Naive thymus-derived CD4-positive, alpha-beta T cell (primary cell): ENCODE results near the gene DNER. TPM values are rescaled to one million over a fixed set of nuclear protein-coding genes. Genes with fewer than 3 reads are reported as not detected.

Experiments
- ATAC-seq: fragments of 150-1000 bp; cut with Tn5 transposase; 2 replicates; pipeline ENCODE4 v1.10.0; 2021; ENCODE audit warnings: mild to moderate bottlenecking, moderate library complexity
- CTCF ChIA-PET: fragments of 350-600 bp; sonication (Branson Sonifier 250); formaldehyde crosslinking; loops from one replicate; lab custom pipeline; 2021; ENCODE audit warnings: antibody characterized with exemption; lab: Charles Lee
- POLR2A ChIA-PET: fragments of 350-600 bp; sonication (Branson Sonifier 250); formaldehyde crosslinking; loops from one replicate; lab custom pipeline; 2021; ENCODE audit warnings: antibody characterized with exemption, inconsistent platforms; lab: Charles Lee
- DNase-seq, 9 donors: peaks; one replicate each; pipeline versions ENCODE4 v3.0.0 to v3.0.0-alpha.2; 2020 to 2022; ENCODE audit warnings: mixed read lengths in 1 of 9
- H3K27ac ChIP-seq: one replicate; pipeline ENCODE4 v1.7.0; 2013; ENCODE audit warnings: mild to moderate bottlenecking, low read depth, low read length, moderate library complexity
- H3K27me3 ChIP-seq, 2 donors: one replicate each; pipeline ENCODE4 v1.7.0; 2013; ENCODE audit warnings: low read length in 2 of 2, mild to moderate bottlenecking in 2 of 2, moderate library complexity in 2 of 2; ENCODE audit not compliant: control insufficient read depth in 2 of 2, insufficient read depth in 2 of 2
- H3K36me3 ChIP-seq, 3 experiments: 1 replicate in 2 of 3; 2 replicates in 1 of 3; pipeline ENCODE4 v1.7.0; 2013; ENCODE audit warnings: low read length in 3 of 3, mild to moderate bottlenecking in 3 of 3, moderate library complexity in 1 of 3; ENCODE audit not compliant: insufficient read depth in 3 of 3, control insufficient read depth in 2 of 3
- H3K4me1 ChIP-seq, 2 donors: one replicate each; pipeline ENCODE4 v1.7.0; 2013; ENCODE audit warnings: low read length in 2 of 2, mild to moderate bottlenecking in 2 of 2, moderate library complexity in 1 of 2; ENCODE audit not compliant: control insufficient read depth in 2 of 2, insufficient read depth in 2 of 2
- H3K4me3 ChIP-seq: 2 replicates; pipeline ENCODE4 v1.7.0; 2013; ENCODE audit warnings: mild to moderate bottlenecking, low read length
- H3K9me3 ChIP-seq, 3 experiments: 1 replicate in 2 of 3; 2 replicates in 1 of 3; pipeline ENCODE4 v1.7.0; 2013; ENCODE audit warnings: low read length in 3 of 3; ENCODE audit not compliant: control insufficient read depth in 2 of 3
- H3K27ac Mint-ChIP-seq, 9 donors: one replicate each; pipeline ENCODE4 v1.8.0; 2020 to 2022; ENCODE audit warnings: mixed read lengths in 9 of 9, mild to moderate bottlenecking in 8 of 9, moderate library complexity in 5 of 9, inconsistent platforms in 2 of 9
- H3K27me3 Mint-ChIP-seq, 5 donors: one replicate each; pipeline ENCODE4 v1.8.0; 2021 to 2022; ENCODE audit warnings: mixed read lengths in 5 of 5, mild to moderate bottlenecking in 1 of 5
- H3K36me3 Mint-ChIP-seq, 5 donors: one replicate each; pipeline ENCODE4 v1.8.0; 2020 to 2022; ENCODE audit warnings: mixed read lengths in 5 of 5, mild to moderate bottlenecking in 3 of 5, inconsistent platforms in 1 of 5
- H3K4me1 Mint-ChIP-seq, 7 donors: one replicate each; pipeline ENCODE4 v1.8.0; 2020 to 2022; ENCODE audit warnings: mixed read lengths in 7 of 7, mild to moderate bottlenecking in 3 of 7, inconsistent platforms in 1 of 7
- H3K4me3 Mint-ChIP-seq, 10 donors: one replicate each; pipeline ENCODE4 v1.8.0; 2020 to 2022; ENCODE audit warnings: mild to moderate bottlenecking in 10 of 10, mixed read lengths in 10 of 10, moderate library complexity in 6 of 10, inconsistent platforms in 2 of 10
- H3K9me3 Mint-ChIP-seq, 11 donors: one replicate each; pipeline ENCODE4 v1.8.0; 2020 to 2022; ENCODE audit warnings: mixed read lengths in 11 of 11, mild to moderate bottlenecking in 4 of 11, inconsistent platforms in 1 of 11, moderate library complexity in 1 of 11
- intact Hi-C, 2 donors: fragments of 100-400 bp; cut with micrococcal nuclease; formaldehyde crosslinking; loops; one replicate each; pipeline ENCODE4 v1.15.1; 2023
- polyA plus RNA-seq, 2 donors: library from polyadenylated mRNA; unstranded; fragments of 300-500 nt; fragmentation: Illumina TruSeq; gene quantifications; one replicate each; pipeline ENCODE4 v1.2.3, GENCODE V29; 2021
- total RNA-seq, 6 experiments: library from RNA in 5 of 6; stranded (reverse) in 5 of 6; gene quantifications; 1 replicate in 5 of 6; 2 replicates in 1 of 6; pipeline ENCODE4 v1.2.3 and lab custom pipeline; 2021 to 2026

DNER gene
- total and polyA plus RNA-seq, 7 experiments from 2014 or later = not detected

DNA sequence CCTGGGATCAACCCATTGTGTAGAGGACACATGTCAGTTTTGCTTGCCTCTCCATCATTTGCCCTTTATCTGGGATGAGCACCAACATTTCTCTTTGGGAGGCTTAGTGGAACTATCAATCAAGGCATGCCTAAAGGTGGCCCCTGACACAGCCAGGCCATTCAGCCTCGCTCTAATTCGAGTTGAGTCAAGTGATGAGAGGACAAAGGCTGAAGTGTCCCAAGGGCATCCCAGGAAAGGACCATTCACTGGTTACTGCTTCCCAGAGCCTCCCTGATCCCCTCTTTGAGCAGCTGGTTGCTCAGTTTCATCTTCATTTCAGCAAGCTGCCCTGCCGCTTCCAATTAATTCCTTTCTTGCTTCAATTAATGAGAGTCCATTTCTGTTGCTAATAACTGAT is 63.5 kb downstream of the DNER start:
- Histone ChIP-seq H3K4me3 (no peak overlapping the region), H3K9me3 (no peaks in the 10 kb centered on the region), H3K36me3 (no peaks in the 10 kb centered on the region), H3K4me1 (no peaks in the 10 kb centered on the region), H3K27me3 (no peaks in the 10 kb centered on the region), H3K27ac (no peak overlapping the region)
- Mint-ChIP-seq H3K36me3 (no peaks in the 10 kb centered on the region), H3K4me3 (no peak overlapping the region), H3K9me3 (no peaks in the 10 kb centered on the region), H3K27me3 (peaks cover 2 to 38% (median 28%) of the 10 kb centered on the region in 5 donors), H3K27ac (no peak overlapping the region), H3K4me1 (no peaks in the 10 kb centered on the region)
- intact Hi-C loops = no loop called here
- ATAC-seq = no peak
- POLR2A ChIA-PET = no interaction called here
- CTCF ChIA-PET = no interaction called here
- no peak for DNase-seq

DNA sequence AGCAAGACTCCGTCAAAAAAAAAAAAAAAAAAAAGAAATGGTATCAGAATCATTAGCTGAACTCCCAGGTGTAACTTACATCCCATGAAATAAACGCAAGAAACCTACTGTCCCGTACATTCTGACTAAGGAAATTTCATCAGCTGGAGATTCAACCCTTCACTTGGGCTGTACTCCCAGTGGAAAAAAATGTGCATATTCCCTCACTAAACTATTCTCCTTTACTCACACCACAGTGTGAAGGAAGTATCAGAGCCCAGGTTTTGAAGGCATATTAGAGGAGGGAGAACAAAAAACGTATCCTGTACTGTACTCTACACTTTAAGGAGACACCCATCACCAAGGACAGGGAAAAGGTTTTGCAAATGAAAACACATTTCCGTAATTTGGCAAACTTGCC is 64.3 kb downstream of the DNER start:
- ChIA-PET CTCF (no interaction called here), POLR2A (no interaction called here)
- Mint-ChIP-seq H3K27me3 (peaks cover 0 to 34% (median 28%) of the 10 kb centered on the region in 5 donors), H3K36me3 (no peaks in the 10 kb centered on the region), H3K4me1 (no peaks in the 10 kb centered on the region), H3K4me3 (no peak overlapping the region), H3K27ac (no peak overlapping the region), H3K9me3 (no peaks in the 10 kb centered on the region)
- Histone ChIP-seq H3K9me3 (no peaks in the 10 kb centered on the region), H3K27ac (no peak overlapping the region), H3K27me3 (no peaks in the 10 kb centered on the region), H3K4me1 (no peaks in the 10 kb centered on the region), H3K36me3 (no peaks in the 10 kb centered on the region), H3K4me3 (no peak overlapping the region)
- DNase-seq (no peak), ATAC-seq (no peak)
- intact Hi-C loops = no loop called here

DNA sequence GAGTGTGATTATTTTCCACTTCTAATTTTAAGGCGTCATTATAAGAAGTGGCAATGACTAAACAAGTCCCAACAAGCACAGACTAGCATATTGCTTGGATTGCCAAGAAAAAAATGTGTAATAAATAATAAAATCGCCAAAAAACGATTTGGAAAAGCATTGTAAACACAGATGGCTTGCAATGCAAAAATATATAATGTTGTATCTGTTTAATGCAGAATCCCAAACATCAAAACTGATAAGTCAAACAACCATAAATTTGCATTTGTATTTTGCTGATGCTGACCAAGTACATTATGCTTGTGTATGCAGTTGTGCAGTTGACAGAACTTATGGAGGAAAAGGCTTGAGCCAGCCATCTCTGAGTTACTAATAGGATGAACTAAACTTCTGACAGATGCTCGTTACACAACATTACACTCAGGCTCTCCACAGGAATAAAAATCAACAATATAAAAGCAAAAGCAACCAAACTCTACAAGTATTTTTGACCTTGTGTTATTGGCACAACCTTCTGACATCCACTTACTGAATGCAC is 68.1 kb downstream of the DNER start:
- Mint-ChIP-seq H3K9me3 (no peaks in the 10 kb centered on the region), H3K4me3 (no peak overlapping the region), H3K36me3 (no peaks in the 10 kb centered on the region), H3K4me1 (no peaks in the 10 kb centered on the region), H3K27me3 (peaks cover 0 to 24% (median 13%) of the 10 kb centered on the region in 5 donors), H3K27ac (no peak overlapping the region)
- Histone ChIP-seq H3K4me1 (no peaks in the 10 kb centered on the region), H3K9me3 (no peaks in the 10 kb centered on the region), H3K27me3 (no peaks in the 10 kb centered on the region), H3K4me3 (no peak overlapping the region), H3K27ac (no peak overlapping the region), H3K36me3 (no peaks in the 10 kb centered on the region)
- intact Hi-C loops = no loop called here
- DNase-seq (no peak), ATAC-seq (no peak)
- CTCF ChIA-PET = no interaction called here
- POLR2A ChIA-PET = no interaction called here

DNA sequence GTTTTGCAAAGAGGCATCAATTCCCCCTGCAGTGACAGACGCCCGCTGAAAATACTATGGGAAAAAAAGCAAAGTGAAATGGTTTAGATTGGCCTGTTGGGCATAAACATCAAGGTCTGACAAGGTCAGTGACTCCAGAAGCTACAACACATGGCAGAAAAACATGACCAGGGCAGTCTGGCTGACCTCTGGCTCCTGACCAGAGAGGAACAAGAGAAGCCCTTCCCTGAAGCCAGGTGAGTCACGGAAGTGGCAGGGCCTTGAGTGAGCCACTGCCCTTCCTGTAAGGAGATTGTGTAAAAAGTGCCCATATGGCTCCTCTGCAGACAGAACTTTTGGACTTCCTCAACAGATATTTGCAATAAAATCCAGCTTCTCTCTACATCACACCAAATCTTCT is 72.0 kb downstream of the DNER start:
- peaks cover 9 to 20% (median 14%) of the 10 kb centered on the region in 5 donors for H3K27me3 Mint-ChIP-seq
- POLR2A ChIA-PET = no interaction called here
- no peak for ATAC-seq
- H3K4me1 ChIP-seq = no peaks in the 10 kb centered on the region
- H3K27ac Mint-ChIP-seq = no peak overlapping the region
- no peak for DNase-seq
- H3K4me1 Mint-ChIP-seq = no peaks in the 10 kb centered on the region
- intact Hi-C loops = no loop called here
- H3K4me3 Mint-ChIP-seq = no peak overlapping the region
- no peaks in the 10 kb centered on the region for H3K9me3 Mint-ChIP-seq
- no peaks in the 10 kb centered on the region for H3K36me3 ChIP-seq
- H3K4me3 ChIP-seq = no peak overlapping the region
- H3K36me3 Mint-ChIP-seq = no peaks in the 10 kb centered on the region
- CTCF ChIA-PET = no interaction called here
- no peaks in the 10 kb centered on the region for H3K9me3 ChIP-seq
- no peak overlapping the region for H3K27ac ChIP-seq
- no peaks in the 10 kb centered on the region for H3K27me3 ChIP-seq

DNA sequence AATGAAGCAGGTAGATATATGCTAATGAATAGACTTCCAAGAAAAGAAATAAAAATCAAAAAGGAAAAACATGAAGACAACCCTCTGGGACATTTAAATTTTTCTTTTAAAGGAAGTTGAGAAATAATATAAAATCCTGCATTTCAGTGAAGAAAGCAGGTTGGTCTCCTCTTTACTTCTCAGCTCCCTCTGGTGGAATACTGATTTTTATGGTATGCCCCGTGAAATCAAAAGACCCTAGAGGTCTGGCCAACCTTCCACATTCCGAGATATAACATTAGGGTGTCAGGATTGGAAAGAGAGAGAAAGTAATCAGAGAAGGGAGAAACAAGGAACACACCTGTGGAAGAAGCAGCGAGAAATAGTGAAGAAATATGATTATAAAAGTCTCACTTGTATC is 72.7 kb downstream of the DNER start:
- Histone ChIP-seq H3K27ac (no peak overlapping the region), H3K4me1 (no peaks in the 10 kb centered on the region), H3K27me3 (no peaks in the 10 kb centered on the region), H3K4me3 (no peak overlapping the region), H3K36me3 (no peaks in the 10 kb centered on the region), H3K9me3 (no peaks in the 10 kb centered on the region)
- POLR2A ChIA-PET = no interaction called here
- H3K36me3 Mint-ChIP-seq = no peaks in the 10 kb centered on the region
- CTCF ChIA-PET = no interaction called here
- H3K27me3 Mint-ChIP-seq = peaks cover 11 to 26% (median 21%) of the 10 kb centered on the region in 5 donors
- intact Hi-C loops = no loop called here
- H3K4me3 Mint-ChIP-seq = no peak overlapping the region
- DNase-seq (no peak), ATAC-seq (no peak)
- H3K9me3 Mint-ChIP-seq = no peaks in the 10 kb centered on the region
- H3K4me1 Mint-ChIP-seq = no peaks in the 10 kb centered on the region
- no peak overlapping the region for H3K27ac Mint-ChIP-seq

DNA sequence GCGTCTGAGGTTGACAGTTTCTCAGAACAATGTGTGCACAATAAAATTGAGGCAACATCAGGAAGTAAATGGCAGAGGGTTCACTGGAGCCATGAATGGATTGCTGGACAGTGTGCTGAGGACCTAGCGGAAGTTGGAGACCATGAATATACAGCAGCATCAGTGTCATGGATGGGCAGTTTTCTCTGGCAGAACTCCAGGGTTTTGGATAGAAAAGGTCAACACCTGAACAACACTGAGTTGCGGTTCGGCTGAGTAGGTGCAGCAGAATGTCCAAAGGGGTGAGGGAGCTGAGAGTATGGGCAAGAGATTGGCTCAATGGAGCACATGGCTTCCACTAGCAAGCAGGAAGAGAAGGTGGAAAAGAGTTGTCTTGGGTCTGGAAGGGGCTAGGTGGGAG is 73.7 kb downstream of the DNER start:
- Mint-ChIP-seq H3K27me3 (peaks cover 13 to 26% (median 22%) of the 10 kb centered on the region in 5 donors), H3K36me3 (no peaks in the 10 kb centered on the region), H3K4me1 (no peaks in the 10 kb centered on the region), H3K4me3 (no peak overlapping the region), H3K27ac (no peak overlapping the region), H3K9me3 (no peaks in the 10 kb centered on the region)
- H3K27ac ChIP-seq = no peak overlapping the region
- H3K4me1 ChIP-seq = no peaks in the 10 kb centered on the region
- H3K4me3 ChIP-seq = no peak overlapping the region
- no peak for ATAC-seq
- ChIA-PET POLR2A (no interaction called here), CTCF (no interaction called here)
- no peaks in the 10 kb centered on the region for H3K36me3 ChIP-seq
- no peaks in the 10 kb centered on the region for H3K27me3 ChIP-seq
- H3K9me3 ChIP-seq = no peaks in the 10 kb centered on the region
- no peak for DNase-seq
- intact Hi-C loops = no loop called here

DNA sequence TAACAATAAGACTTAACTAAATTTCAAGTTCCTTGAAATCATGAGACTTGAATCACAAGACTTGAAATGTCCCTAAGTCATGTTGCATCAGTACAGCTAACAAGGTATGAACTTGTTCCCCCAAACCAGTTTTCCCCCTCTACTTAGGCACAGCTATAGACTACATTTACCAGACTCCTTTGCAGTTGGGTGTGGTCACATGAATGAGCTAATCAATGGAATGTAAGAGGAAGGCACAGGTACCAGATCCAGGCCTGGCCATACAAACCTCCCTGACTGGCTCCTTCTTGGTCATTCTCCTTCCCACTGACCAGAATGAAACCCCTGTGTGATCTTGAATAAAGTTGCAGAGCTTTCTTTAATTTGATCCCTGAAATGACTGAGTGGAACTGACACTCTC is 77.8 kb downstream of the DNER start:
- Mint-ChIP-seq H3K4me1 (no peaks in the 10 kb centered on the region), H3K36me3 (no peaks in the 10 kb centered on the region), H3K27ac (no peak overlapping the region), H3K27me3 (peaks cover 23 to 39% (median 36%) of the 10 kb centered on the region in 5 donors), H3K9me3 (no peaks in the 10 kb centered on the region), H3K4me3 (no peak overlapping the region)
- H3K9me3 ChIP-seq = no peaks in the 10 kb centered on the region
- ATAC-seq = no peak
- CTCF ChIA-PET = no interaction called here
- no peak for DNase-seq
- no peak overlapping the region for H3K27ac ChIP-seq
- intact Hi-C loops = no loop called here
- no peaks in the 10 kb centered on the region for H3K36me3 ChIP-seq
- no peaks in the 10 kb centered on the region for H3K4me1 ChIP-seq
- no peak overlapping the region for H3K4me3 ChIP-seq
- H3K27me3 ChIP-seq = no peaks in the 10 kb centered on the region
- POLR2A ChIA-PET = no interaction called here
